ENCODE measurements around the gene CMTM6. TPM values are rescaled to one million over a fixed set of nuclear protein-coding genes. Genes with fewer than 3 reads are reported as not detected.

CMTM6 gene
- total RNA-seq, 1 experiment from 2014 or later = 43.5 TPM

- WGBS (ENCODE audit: extremely low coverage, insufficient read length, low lambda C conversion rate) = no CpG with 5 or more reads among the region's 5 CpGs
- TF ChIP-seq CTCF (conservative IDR thresholded peaks at IDR 0.05) = no peak
- no peak for DNase-seq
Measured at GRCh38 chr3:32453346-32453745, 49.3 kb downstream of the CMTM6 start.

More at GRCh38 chr3:32453346-32453745, 49.3 kb downstream of the CMTM6 start:
- Histone ChIP-seq H4K8ac (replicated peaks; ENCODE audit: insufficient read length, low read depth, low read length) (no peak overlapping the region), H2BK5ac (ENCODE audit: insufficient read length, low read length) (no peak overlapping the region), H3K23ac (ENCODE audit: insufficient read length, low read depth, low read length) (no peak overlapping the region), H2BK20ac (ENCODE audit: low read depth, low read length, poor library complexity, severe bottlenecking) (no peak overlapping the region), H4K5ac (ENCODE audit: insufficient read length, low read depth, low read length) (no peak overlapping the region), H3K79me1 (ENCODE audit: insufficient read depth, low read depth, low read length, poor library complexity, severe bottlenecking) (no peaks in the 10 kb centered on the region), H3K4me1 (ENCODE audit: insufficient read depth, low read length) (no peaks in the 10 kb centered on the region), H4K91ac (ENCODE audit: insufficient read length, low read depth, low read length) (no peak overlapping the region), H3K23me2 (ENCODE audit: insufficient read length, low read depth, low read length, poor library complexity, severe bottlenecking) (no peaks in the 10 kb centered on the region), H2BK120ac (ENCODE audit: low read depth, low read length, poor library complexity, severe bottlenecking) (no peak overlapping the region), H3K18ac (ENCODE audit: insufficient read length, low read depth, low read length) (no peak overlapping the region), H3K4me2 (ENCODE audit: insufficient read depth, insufficient read length, low read length) (no peak overlapping the region), H2AFZ (ENCODE audit: low read length) (no peak overlapping the region), H2BK15ac (ENCODE audit: low read depth, low read length) (no peak overlapping the region), H3K56ac (ENCODE audit: insufficient read length, low read depth, low read length) (no peak overlapping the region), H3K27ac (ENCODE audit: insufficient read length, low read depth, low read length) (no peak overlapping the region), H2AK5ac (ENCODE audit: insufficient read length, low read length) (no peak overlapping the region), H2BK12ac (ENCODE audit: insufficient read length, low read depth, low read length) (no peak overlapping the region), H3K27me3 (ENCODE audit: insufficient read depth, low read length) (no peaks in the 10 kb centered on the region), H3K79me2 (ENCODE audit: insufficient read depth, low read length) (no peaks in the 10 kb centered on the region), H3T11ph (ENCODE audit: low read length) (no peak overlapping the region), H4K20me1 (ENCODE audit: control insufficient read depth, insufficient read depth, insufficient read length) (no peaks in the 10 kb centered on the region), H3K14ac (ENCODE audit: insufficient read depth, low read length) (no peak overlapping the region), H3K9me3 (ENCODE audit: control insufficient read depth, low read depth, low read length) (no peaks in the 10 kb centered on the region), H3K4ac (ENCODE audit: low read depth, low read length) (no peak overlapping the region), H3K9ac (ENCODE audit: extremely low read depth, insufficient read length, low read length) (no peak overlapping the region)
- Mint-ChIP-seq H3K36me3 (ENCODE audit: insufficient read depth in 1 of 3, low read depth in 3 of 3) (peaks cover 2 to 20% (median 17%) of the 10 kb centered on the region in 3 experiments), H3K4me3 (no peak overlapping the region), H3K4me1 (peaks cover 34 to 37% of the 10 kb centered on the region in 2 experiments), H3K27me3 (ENCODE audit: low read depth) (no peaks in the 10 kb centered on the region; the same call in 1 of the 2 replicates), H3K27ac (no peak overlapping the region), H3K9me3 (no peaks in the 10 kb centered on the region; a peak in 1 of 5 replicates)
